ENCODE results near the gene CLPX. TPM values are rescaled to one million over a fixed set of nuclear protein-coding genes. Genes with fewer than 3 reads are reported as not detected.

Gene CLPX
- total RNA-seq, 1 experiment from 2014 or later = 19.3 TPM

DNA sequence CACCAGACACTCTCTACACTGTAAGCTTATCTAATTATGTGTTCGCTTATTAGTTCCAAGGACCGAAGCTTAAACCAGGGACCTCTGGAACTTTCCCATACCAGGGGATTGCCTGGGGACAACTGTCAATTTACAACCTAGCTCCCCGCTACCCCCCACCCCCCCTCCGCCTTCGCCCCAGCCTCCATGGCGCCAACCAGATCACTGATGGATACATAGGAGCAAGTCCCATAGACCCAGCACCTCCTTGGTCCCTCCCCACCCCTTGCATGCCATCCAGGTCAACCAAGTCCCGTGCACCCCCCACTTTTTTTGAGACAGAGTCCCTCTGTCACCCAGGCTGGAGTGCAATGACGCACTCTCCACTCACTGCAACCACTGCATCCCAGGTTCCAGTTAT, 50.6 kb downstream of the CLPX start:
- CTCF ChIA-PET = no interaction called here
- Histone ChIP-seq H2AFZ (ENCODE audit: low read length) (no peak overlapping the region), H3K9me2 (replicated peaks; ENCODE audit: low read length) (no peaks in the 10 kb centered on the region), H3K4me1 (ENCODE audit: insufficient read depth, low read length) (peaks cover 5% of the 10 kb centered on the region; the same call in 1 of the 2 replicates), H3K79me2 (ENCODE audit: low read length) (peaks cover 23% of the 10 kb centered on the region), H3K9me3 (ENCODE audit: low read length) (no peaks in the 10 kb centered on the region), H3K9ac (ENCODE audit: low read length) (no peak overlapping the region), H3K4me3 (ENCODE audit: low read length) (peak overlapping the region; percentile 72; the same call in 1 of the 2 replicates), H3K27ac (ENCODE audit: low read length) (no peak overlapping the region), H3F3A (ENCODE audit: low read length, unreplicated experiment) (no peaks in the 10 kb centered on the region), H4K20me1 (ENCODE audit: low read length) (peaks cover 2% of the 10 kb centered on the region; the same call in 1 of the 2 replicates), H3K36me3 (ENCODE audit: low read depth, low read length) (peaks cover 1% of the 10 kb centered on the region; the same call in 1 of the 2 replicates), H3K27me3 (ENCODE audit: low read length) (no peaks in the 10 kb centered on the region), H3K4me2 (ENCODE audit: low read length) (peak overlapping the region; percentile 86; the same call in 1 of the 2 replicates)
- ATAC-seq = no peak
- TF ChIP-seq CTCF (conservative IDR thresholded peaks at IDR 0.05; ENCODE audit: low read depth, low read length) (no peak), EZH2phosphoT487 (IDR thresholded peaks at IDR 0.05; ENCODE audit: borderline replicate concordance, low read length) (no peak), EZH2 (IDR thresholded peaks at IDR 0.05; ENCODE audit: low read length, unreplicated experiment) (no peak)
- no TSS peak for BruUV-seq (replicated peaks)
- POLR2A ChIA-PET (ENCODE audit: unreplicated experiment) = no interaction called here
- intact Hi-C loops (cut with micrococcal nuclease) = no loop called here
- DNase-seq = no peak

- H3K9me3 ChIP-seq (ENCODE audit: low read length) = no peaks in the 10 kb centered on the region
- ATAC-seq = peak; percentile 83
- TSS peak; percentile 98 for BruUV-seq (replicated peaks)
- peak within 1 kb of the TSS; percentile 84 for H3K9ac ChIP-seq (ENCODE audit: low read length)
- peak; percentile 85 for DNase-seq
- peaks cover 2% of the 10 kb centered on the region; the same call in 1 of the 2 replicates for H4K20me1 ChIP-seq (ENCODE audit: low read length)
- H3K79me2 ChIP-seq (ENCODE audit: low read length) = peaks cover 24% of the 10 kb centered on the region
- H3K27me3 ChIP-seq (ENCODE audit: low read length) = no peaks in the 10 kb centered on the region
- intact Hi-C loops (cut with micrococcal nuclease) = no loop called here
- peak within 1 kb of the TSS; percentile 72 for H3K4me3 ChIP-seq (ENCODE audit: low read length)
- peak within 1 kb of the TSS; percentile 92 for H3K4me2 ChIP-seq (ENCODE audit: low read length)
- H3F3A ChIP-seq (ENCODE audit: low read length, unreplicated experiment) = no peaks in the 10 kb centered on the region
- H2AFZ ChIP-seq (ENCODE audit: low read length) = peak within 1 kb of the TSS; percentile 79
- ChIA-PET POLR2A (ENCODE audit: unreplicated experiment) (no interaction called here), CTCF (no interaction called here)
- H3K27ac ChIP-seq (ENCODE audit: low read length) = no peak within 1 kb of the TSS
- H3K4me1 ChIP-seq (ENCODE audit: insufficient read depth, low read length) = peaks cover 5% of the 10 kb centered on the region; the same call in 1 of the 2 replicates
- H3K9me2 ChIP-seq (replicated peaks; ENCODE audit: low read length) = no peaks in the 10 kb centered on the region
- H3K36me3 ChIP-seq (ENCODE audit: low read depth, low read length) = peaks cover 8% of the 10 kb centered on the region; the same call in 1 of the 2 replicates
- TF ChIP-seq EZH2phosphoT487 (IDR thresholded peaks at IDR 0.05; ENCODE audit: borderline replicate concordance, low read length) = no peak
- TF ChIP-seq EZH2 (IDR thresholded peaks at IDR 0.05; ENCODE audit: low read length, unreplicated experiment) = no peak
- TF ChIP-seq CTCF (conservative IDR thresholded peaks at IDR 0.05; ENCODE audit: low read depth, low read length) = no peak
Measured at GRCh38 chr15:65133548-65134200, 51.5 kb downstream of the CLPX start, which contains the start of gene PDCD7. TSS of gene PDCD7 (minus strand) at chr15:65133808. CDS start at chr15:65133781, 27 bp downstream.

Data from PC-3 (cell line).